ENCODE measurements around the gene ENOX1. TPM values are rescaled to one million over a fixed set of nuclear protein-coding genes. Genes with fewer than 3 reads are reported as not detected.
A peak's percentile ranks its signal among the peaks of the same experiment; 100 is the strongest.

The ENOX1 gene
- total RNA-seq, 1 donor from 2014 or later = 11.5 TPM

DNA sequence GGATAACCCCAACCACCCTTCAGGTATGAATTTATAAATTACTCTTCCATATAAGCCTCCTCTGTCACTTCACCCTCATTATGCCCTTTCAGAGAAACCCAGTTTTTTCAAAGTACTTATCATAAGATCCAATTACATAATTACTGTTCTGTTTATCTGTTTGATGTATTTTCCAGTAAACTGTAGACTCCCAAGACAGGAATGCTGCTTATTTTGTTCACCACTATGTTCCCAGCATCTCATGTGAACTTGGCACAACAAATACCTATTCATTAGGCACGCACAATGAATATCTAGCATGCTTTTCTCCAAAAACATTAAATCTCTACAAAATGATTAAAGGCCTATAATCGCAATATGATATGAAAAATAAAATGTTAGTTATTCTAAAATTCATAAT, 13.2 kb downstream of the ENOX1 start:
- no peaks in the 10 kb centered on the region for H3K36me3 ChIP-seq (ENCODE audit: control insufficient read depth in 3 of 3, insufficient read depth in 3 of 3, low read length in 3 of 3)
- H3K4me3 ChIP-seq (ENCODE audit: low read length in 3 of 3) = no peak overlapping the region
- no peak overlapping the region for H3K27ac ChIP-seq (ENCODE audit: low read depth, low read length)
- no peaks in the 10 kb centered on the region for H3K9me3 ChIP-seq (ENCODE audit: control insufficient read depth in 3 of 3, low read length in 3 of 3)
- no peak overlapping the region for H3K9ac ChIP-seq (ENCODE audit: low read depth in 1 of 3, low read length in 3 of 3)
- H3K27me3 ChIP-seq (ENCODE audit: control insufficient read depth in 3 of 3, insufficient read depth in 3 of 3, low read length in 3 of 3) = no peaks in the 10 kb centered on the region
- peaks cover 0 to 4% (median 0%) of the 10 kb centered on the region in 3 donors for H3K4me1 ChIP-seq (ENCODE audit: control insufficient read depth in 3 of 3, insufficient read depth in 3 of 3, low read length in 3 of 3)

DNA sequence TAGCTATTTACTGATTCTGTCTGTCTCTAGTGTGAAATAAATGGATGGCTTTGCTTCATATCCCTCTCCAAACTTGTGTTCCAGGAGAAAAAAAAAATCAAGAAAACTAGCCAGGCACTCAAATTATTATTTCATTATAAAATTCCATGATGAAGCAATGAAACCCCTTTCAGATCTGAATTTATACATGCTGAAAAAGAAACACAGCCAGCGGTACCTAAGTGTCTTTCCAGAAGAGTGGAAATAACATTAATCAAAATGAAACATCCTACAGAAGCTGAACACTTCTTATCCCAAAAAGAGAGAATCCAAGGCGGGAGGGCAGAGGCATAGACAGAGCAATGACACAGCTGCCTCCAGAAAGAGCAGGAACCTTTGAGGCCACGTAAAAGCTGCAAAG, 15.9 kb downstream of the ENOX1 start:
- H3K36me3 ChIP-seq (ENCODE audit: control insufficient read depth in 3 of 3, insufficient read depth in 3 of 3, low read length in 3 of 3) = no peaks in the 10 kb centered on the region
- H3K27ac ChIP-seq (ENCODE audit: low read depth, low read length) = no peak overlapping the region

DNA sequence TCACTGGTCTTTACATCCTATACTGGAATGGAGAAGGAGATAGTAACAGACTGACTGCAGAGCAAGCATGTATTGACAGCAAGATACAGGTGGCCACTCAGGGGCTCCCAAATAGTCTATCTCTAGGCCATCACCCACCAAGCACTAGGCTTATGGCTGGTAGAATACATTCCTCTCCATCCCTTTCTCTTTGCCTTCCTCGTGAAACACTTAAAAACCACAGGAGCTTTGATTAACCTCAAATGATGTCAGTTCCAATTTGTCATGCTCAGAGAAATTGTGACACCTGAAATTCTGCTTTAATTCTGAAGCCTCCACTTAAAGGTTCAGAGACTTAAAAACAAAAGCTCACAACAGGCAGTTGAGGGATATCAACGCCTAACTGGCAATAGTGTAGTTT, 17.2 kb downstream of the ENOX1 start:
- no peak overlapping the region for H3K27ac ChIP-seq (ENCODE audit: low read depth, low read length)
- H3K4me1 ChIP-seq (ENCODE audit: control insufficient read depth in 3 of 3, insufficient read depth in 3 of 3, low read length in 3 of 3) = peaks cover 3 to 25% (median 3%) of the 10 kb centered on the region in 3 donors
- no peaks in the 10 kb centered on the region for H3K36me3 ChIP-seq (ENCODE audit: control insufficient read depth in 3 of 3, insufficient read depth in 3 of 3, low read length in 3 of 3)

More for the DNA sequence above, 15.9 kb downstream of the ENOX1 start:
- Histone ChIP-seq H3K9ac (ENCODE audit: low read depth in 1 of 3, low read length in 3 of 3) (no peak overlapping the region), H3K4me3 (ENCODE audit: low read length in 3 of 3) (no peak overlapping the region), H3K27me3 (ENCODE audit: control insufficient read depth in 3 of 3, insufficient read depth in 3 of 3, low read length in 3 of 3) (no peaks in the 10 kb centered on the region), H3K9me3 (ENCODE audit: control insufficient read depth in 3 of 3, low read length in 3 of 3) (no peaks in the 10 kb centered on the region), H3K4me1 (ENCODE audit: control insufficient read depth in 3 of 3, insufficient read depth in 3 of 3, low read length in 3 of 3) (peaks cover 3 to 20% (median 3%) of the 10 kb centered on the region in 3 donors)

DNA sequence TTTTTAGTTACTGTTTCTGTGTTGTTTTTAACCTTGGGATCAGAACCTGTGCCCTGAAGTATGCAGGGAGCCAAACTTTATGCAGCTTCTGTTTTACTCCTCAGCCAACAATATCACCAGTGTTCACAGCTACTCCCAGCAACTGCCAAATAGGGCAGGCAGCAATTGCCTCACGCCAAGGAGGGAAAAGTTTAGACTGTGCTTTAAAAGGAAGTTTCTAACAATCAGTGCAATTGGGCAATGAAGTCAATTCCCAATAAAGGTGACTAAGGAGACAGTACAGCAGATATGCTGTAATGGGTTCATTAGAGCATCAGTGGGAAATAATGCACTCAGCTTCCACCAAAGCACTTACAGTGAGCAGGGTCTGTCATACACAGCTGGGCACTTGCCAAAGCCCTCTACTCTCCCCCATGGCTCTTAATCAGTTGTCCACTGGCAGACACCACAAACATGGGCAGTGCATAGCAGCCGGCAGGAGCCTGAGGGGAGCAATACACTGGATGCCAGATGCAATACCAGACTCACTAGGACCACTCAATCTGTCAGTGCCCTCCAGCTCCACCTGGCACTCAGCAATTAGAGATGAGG, 19.3 kb downstream of the ENOX1 start:
- peak overlapping the region; percentile 29 for H3K27ac ChIP-seq (ENCODE audit: low read depth, low read length)
- H3K36me3 ChIP-seq (ENCODE audit: control insufficient read depth in 3 of 3, insufficient read depth in 3 of 3, low read length in 3 of 3) = no peaks in the 10 kb centered on the region
- peaks cover 0 to 3% (median 0%) of the 10 kb centered on the region in 3 donors for H3K27me3 ChIP-seq (ENCODE audit: control insufficient read depth in 3 of 3, insufficient read depth in 3 of 3, low read length in 3 of 3)
- no peaks in the 10 kb centered on the region for H3K9me3 ChIP-seq (ENCODE audit: control insufficient read depth in 3 of 3, low read length in 3 of 3)
- H3K4me1 ChIP-seq (ENCODE audit: control insufficient read depth in 3 of 3, insufficient read depth in 3 of 3, low read length in 3 of 3) = peaks cover 3 to 25% (median 3%) of the 10 kb centered on the region in 3 donors
- peak overlapping the region in 1 of 3 donors; percentile 7 for H3K4me3 ChIP-seq (ENCODE audit: low read length in 3 of 3)
- no peak overlapping the region for H3K9ac ChIP-seq (ENCODE audit: low read depth in 1 of 3, low read length in 3 of 3)

More for the DNA sequence above, 17.2 kb downstream of the ENOX1 start:
- no peaks in the 10 kb centered on the region for H3K9me3 ChIP-seq (ENCODE audit: control insufficient read depth in 3 of 3, low read length in 3 of 3)
- H3K4me3 ChIP-seq (ENCODE audit: low read length in 3 of 3) = no peak overlapping the region
- peaks cover 0 to 3% (median 0%) of the 10 kb centered on the region in 3 donors for H3K27me3 ChIP-seq (ENCODE audit: control insufficient read depth in 3 of 3, insufficient read depth in 3 of 3, low read length in 3 of 3)
- no peak overlapping the region for H3K9ac ChIP-seq (ENCODE audit: low read depth in 1 of 3, low read length in 3 of 3)

DNA sequence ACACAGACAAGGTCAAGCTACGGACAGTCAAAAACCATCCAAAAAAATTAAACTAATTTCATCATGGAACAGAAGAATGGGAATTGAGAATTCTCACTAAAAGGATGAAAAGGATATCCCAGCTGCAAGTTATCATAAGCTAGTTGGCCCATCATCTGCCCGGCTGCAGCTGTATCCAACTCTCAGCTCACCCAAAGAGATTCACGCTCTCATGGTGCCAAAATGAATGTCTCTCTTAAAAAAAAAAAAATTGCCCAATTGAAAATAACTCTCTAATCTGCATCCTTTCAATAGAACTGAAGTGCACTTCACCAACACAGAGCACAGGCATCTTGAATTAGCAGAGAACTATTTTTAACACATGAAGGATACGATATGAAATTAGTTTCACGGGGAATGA, 20.0 kb downstream of the ENOX1 start:
- no peaks in the 10 kb centered on the region for H3K36me3 ChIP-seq (ENCODE audit: control insufficient read depth in 3 of 3, insufficient read depth in 3 of 3, low read length in 3 of 3)

DNA sequence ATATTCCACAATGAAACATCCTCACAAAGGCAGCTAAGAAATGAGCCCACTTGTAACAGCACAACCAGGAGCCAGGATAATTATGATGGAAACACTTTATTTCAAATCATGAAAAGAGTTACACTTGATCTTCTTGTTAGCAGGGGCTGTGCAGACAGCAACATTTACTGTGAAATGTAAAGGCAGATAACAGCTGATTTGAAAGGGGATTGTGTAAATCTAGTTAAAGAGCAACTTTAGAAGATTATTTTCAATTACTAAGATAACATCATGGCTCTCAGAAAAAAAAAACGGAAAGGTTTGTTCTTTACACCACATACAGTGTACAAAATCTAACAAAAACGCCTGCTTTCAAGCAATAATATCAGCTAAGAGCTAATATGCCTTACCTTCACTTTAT, 22.4 kb downstream of the ENOX1 start:
- Histone ChIP-seq H3K27ac (ENCODE audit: low read depth, low read length) (no peak overlapping the region), H3K27me3 (ENCODE audit: control insufficient read depth in 3 of 3, insufficient read depth in 3 of 3, low read length in 3 of 3) (peaks cover 0 to 3% (median 0%) of the 10 kb centered on the region in 3 donors), H3K4me1 (ENCODE audit: control insufficient read depth in 3 of 3, insufficient read depth in 3 of 3, low read length in 3 of 3) (peaks cover 3 to 25% (median 3%) of the 10 kb centered on the region in 3 donors), H3K9me3 (ENCODE audit: control insufficient read depth in 3 of 3, low read length in 3 of 3) (no peaks in the 10 kb centered on the region), H3K36me3 (ENCODE audit: control insufficient read depth in 3 of 3, insufficient read depth in 3 of 3, low read length in 3 of 3) (no peaks in the 10 kb centered on the region), H3K4me3 (ENCODE audit: low read length in 3 of 3) (no peak overlapping the region), H3K9ac (ENCODE audit: low read depth in 1 of 3, low read length in 3 of 3) (no peak overlapping the region)

More for the DNA sequence above, 20.0 kb downstream of the ENOX1 start:
- H3K9ac ChIP-seq (ENCODE audit: low read depth in 1 of 3, low read length in 3 of 3) = no peak overlapping the region
- peak overlapping the region; percentile 29 for H3K27ac ChIP-seq (ENCODE audit: low read depth, low read length)
- H3K9me3 ChIP-seq (ENCODE audit: control insufficient read depth in 3 of 3, low read length in 3 of 3) = no peaks in the 10 kb centered on the region
- H3K4me1 ChIP-seq (ENCODE audit: control insufficient read depth in 3 of 3, insufficient read depth in 3 of 3, low read length in 3 of 3) = peaks cover 3 to 25% (median 3%) of the 10 kb centered on the region in 3 donors
- H3K27me3 ChIP-seq (ENCODE audit: control insufficient read depth in 3 of 3, insufficient read depth in 3 of 3, low read length in 3 of 3) = peaks cover 0 to 3% (median 0%) of the 10 kb centered on the region in 3 donors
- peak overlapping the region in 1 of 3 donors; percentile 7 for H3K4me3 ChIP-seq (ENCODE audit: low read length in 3 of 3)

DNA sequence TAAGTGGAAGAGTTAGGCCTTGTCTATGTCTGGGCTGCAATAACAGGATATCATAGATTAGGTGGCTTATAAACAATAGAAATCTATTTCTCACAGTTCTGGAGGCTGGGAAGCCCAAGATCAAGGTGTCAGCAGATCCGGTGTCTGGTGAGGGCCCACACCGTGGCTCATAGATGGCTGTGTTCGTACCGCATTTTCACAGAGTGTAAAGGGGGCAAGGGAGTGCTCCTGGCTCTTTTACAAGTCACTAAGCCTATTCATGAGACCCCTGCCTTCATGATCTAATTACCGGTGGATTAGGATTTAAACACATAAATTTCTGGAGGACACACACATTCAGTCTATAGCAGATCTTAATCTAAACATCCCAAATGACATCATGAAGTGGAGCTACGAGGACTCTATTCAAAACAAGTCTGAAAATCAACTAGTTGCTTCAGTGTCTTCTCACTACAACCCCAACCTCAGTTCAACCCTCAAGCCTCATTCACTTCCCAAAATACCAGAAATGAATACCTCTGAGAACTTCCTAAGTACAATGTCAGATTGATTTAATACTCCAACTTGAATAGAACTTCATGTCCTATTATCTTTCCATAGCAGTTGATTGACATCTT, 23.5 kb downstream of the ENOX1 start:
- H3K4me3 ChIP-seq (ENCODE audit: low read length in 3 of 3) = no peak overlapping the region
- no peak overlapping the region for H3K9ac ChIP-seq (ENCODE audit: low read depth in 1 of 3, low read length in 3 of 3)
- H3K36me3 ChIP-seq (ENCODE audit: control insufficient read depth in 3 of 3, insufficient read depth in 3 of 3, low read length in 3 of 3) = no peaks in the 10 kb centered on the region
- no peaks in the 10 kb centered on the region for H3K9me3 ChIP-seq (ENCODE audit: control insufficient read depth in 3 of 3, low read length in 3 of 3)
- no peak overlapping the region for H3K27ac ChIP-seq (ENCODE audit: low read depth, low read length)
- peaks cover 0 to 3% (median 0%) of the 10 kb centered on the region in 3 donors for H3K27me3 ChIP-seq (ENCODE audit: control insufficient read depth in 3 of 3, insufficient read depth in 3 of 3, low read length in 3 of 3)
- H3K4me1 ChIP-seq (ENCODE audit: control insufficient read depth in 3 of 3, insufficient read depth in 3 of 3, low read length in 3 of 3) = peaks cover 3 to 21% (median 3%) of the 10 kb centered on the region in 3 donors

DNA sequence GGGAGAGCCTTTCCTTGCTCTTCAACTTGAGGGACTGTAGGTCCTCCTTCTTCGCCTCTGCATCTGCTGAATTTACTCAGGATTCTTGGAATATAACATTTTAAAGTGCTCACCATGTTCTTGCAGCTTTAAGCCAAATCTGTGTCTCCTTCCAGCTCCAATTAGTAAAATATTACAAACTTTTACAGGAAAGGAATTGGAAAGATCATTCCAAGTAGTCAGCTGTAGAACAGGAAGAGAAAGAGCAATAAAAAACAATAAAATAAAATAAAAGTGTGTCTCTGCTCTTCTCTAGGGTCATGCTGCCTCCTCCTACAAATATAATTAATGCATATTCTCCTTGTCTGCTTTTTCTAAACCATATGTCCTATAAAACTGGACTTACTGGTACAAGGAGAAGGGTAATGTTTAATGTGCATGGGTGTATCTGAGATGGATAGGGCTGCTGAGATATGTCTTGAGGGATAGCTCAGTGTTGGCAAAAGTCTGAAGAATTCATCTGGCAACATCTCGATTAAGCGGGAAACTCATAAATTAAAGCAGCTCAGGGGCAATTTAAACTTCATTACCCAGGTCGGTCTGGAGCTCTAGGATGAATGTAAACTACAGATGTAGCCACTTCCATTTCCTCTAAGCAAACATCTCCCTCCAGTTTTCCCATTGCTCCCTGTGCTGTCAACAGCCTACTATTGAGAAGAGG, 25.0 kb downstream of the ENOX1 start:
- H3K9ac ChIP-seq (ENCODE audit: low read depth in 1 of 3, low read length in 3 of 3) = no peak overlapping the region
- peaks cover 0 to 3% (median 0%) of the 10 kb centered on the region in 3 donors for H3K27me3 ChIP-seq (ENCODE audit: control insufficient read depth in 3 of 3, insufficient read depth in 3 of 3, low read length in 3 of 3)
- H3K36me3 ChIP-seq (ENCODE audit: control insufficient read depth in 3 of 3, insufficient read depth in 3 of 3, low read length in 3 of 3) = no peaks in the 10 kb centered on the region
- no peak overlapping the region for H3K27ac ChIP-seq (ENCODE audit: low read depth, low read length)
- H3K4me3 ChIP-seq (ENCODE audit: low read length in 3 of 3) = no peak overlapping the region
- no peaks in the 10 kb centered on the region for H3K9me3 ChIP-seq (ENCODE audit: control insufficient read depth in 3 of 3, low read length in 3 of 3)
- peaks cover 0 to 9% (median 0%) of the 10 kb centered on the region in 3 donors for H3K4me1 ChIP-seq (ENCODE audit: control insufficient read depth in 3 of 3, insufficient read depth in 3 of 3, low read length in 3 of 3)

DNA sequence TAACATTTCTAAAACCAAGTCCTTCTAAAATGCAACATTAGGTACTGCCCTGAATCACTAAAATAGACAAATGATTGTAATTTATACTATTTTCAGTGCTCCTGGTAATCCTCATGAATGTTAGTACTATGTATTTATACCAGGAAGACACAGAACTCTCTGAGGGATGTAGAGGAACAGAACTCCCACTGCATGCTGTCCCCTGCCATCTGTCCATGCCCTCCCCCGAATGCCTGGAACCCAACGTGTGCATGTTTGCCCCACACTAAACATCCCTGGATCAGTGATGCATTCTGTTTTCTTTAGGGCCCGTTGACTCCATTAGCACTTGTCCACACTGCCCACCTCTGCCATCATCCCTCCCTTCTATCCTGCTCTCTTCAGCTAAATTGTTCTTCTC, 26.5 kb downstream of the ENOX1 start:
- Histone ChIP-seq H3K4me3 (ENCODE audit: low read length in 3 of 3) (no peak overlapping the region), H3K9me3 (ENCODE audit: control insufficient read depth in 3 of 3, low read length in 3 of 3) (no peaks in the 10 kb centered on the region), H3K9ac (ENCODE audit: low read depth in 1 of 3, low read length in 3 of 3) (no peak overlapping the region), H3K36me3 (ENCODE audit: control insufficient read depth in 3 of 3, insufficient read depth in 3 of 3, low read length in 3 of 3) (no peaks in the 10 kb centered on the region), H3K4me1 (ENCODE audit: control insufficient read depth in 3 of 3, insufficient read depth in 3 of 3, low read length in 3 of 3) (peaks cover 0 to 4% (median 0%) of the 10 kb centered on the region in 3 donors), H3K27me3 (ENCODE audit: control insufficient read depth in 3 of 3, insufficient read depth in 3 of 3, low read length in 3 of 3) (peaks cover 0 to 1% (median 0%) of the 10 kb centered on the region in 3 donors), H3K27ac (ENCODE audit: low read depth, low read length) (no peak overlapping the region)

DNA sequence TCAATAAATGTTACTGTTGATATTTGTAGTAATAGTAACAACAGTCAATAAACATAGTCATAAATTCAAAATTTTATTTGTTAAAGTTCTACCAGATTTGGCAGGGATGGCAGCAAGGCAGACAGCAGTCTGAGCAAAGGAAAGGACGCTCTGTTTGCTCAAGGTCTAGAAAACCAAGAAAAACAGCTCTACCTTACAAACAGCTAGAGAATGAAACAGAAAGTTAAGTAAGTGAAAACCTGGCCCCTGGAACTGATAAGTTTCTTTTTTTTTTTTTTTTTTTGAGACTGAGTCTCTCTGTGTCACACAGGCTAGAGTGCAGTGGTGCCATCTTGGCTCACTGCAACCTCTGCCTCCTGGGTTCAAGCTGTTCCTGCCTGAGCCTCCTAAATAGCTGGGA, 27.9 kb downstream of the ENOX1 start:
- Histone ChIP-seq H3K36me3 (ENCODE audit: control insufficient read depth in 3 of 3, insufficient read depth in 3 of 3, low read length in 3 of 3) (no peaks in the 10 kb centered on the region), H3K27ac (ENCODE audit: low read depth, low read length) (no peak overlapping the region), H3K4me1 (ENCODE audit: control insufficient read depth in 3 of 3, insufficient read depth in 3 of 3, low read length in 3 of 3) (no peaks in the 10 kb centered on the region), H3K9ac (ENCODE audit: low read depth in 1 of 3, low read length in 3 of 3) (no peak overlapping the region), H3K9me3 (ENCODE audit: control insufficient read depth in 3 of 3, low read length in 3 of 3) (no peaks in the 10 kb centered on the region), H3K4me3 (ENCODE audit: low read length in 3 of 3) (no peak overlapping the region), H3K27me3 (ENCODE audit: control insufficient read depth in 3 of 3, insufficient read depth in 3 of 3, low read length in 3 of 3) (no peaks in the 10 kb centered on the region)
